Keratinocyte (primary cell): Measurements from ENCODE around the gene CORO2A. TPM values are rescaled to one million over a fixed set of nuclear protein-coding genes. Genes with fewer than 3 reads are reported as not detected.

Experiments used
- DNase-seq: peaks from one replicate; pipeline ENCODE4 v3.0.0-alpha.2; 2011; ENCODE audit warnings: low read depth, missing footprints, low spot score
- FAIRE-seq: peaks from 2 replicates; lab custom pipeline; 2011; peaks lifted over from hg19 to GRCh38; lab: Jason Lieb, UNC
- H2AFZ ChIP-seq: 2 replicates; pipeline ENCODE4 v1.6.0; 2012; ENCODE audit warnings: low read length, control low read depth, inconsistent platforms; ENCODE audit not compliant: control insufficient read depth
- H3K27ac ChIP-seq: 2 replicates; pipeline ENCODE4 v1.5.1; 2011; ENCODE audit warnings: low read length; ENCODE audit not compliant: control insufficient read depth, insufficient read depth
- H3K27me3 ChIP-seq: 3 replicates; pipeline ENCODE4 v1.6.0; 2011; ENCODE audit warnings: low read length; ENCODE audit not compliant: control insufficient read depth, insufficient read depth; ENCODE audit errors: extremely low read depth
- H3K36me3 ChIP-seq, 2 experiments: 2 replicates in 1 of 2; 3 replicates in 1 of 2; pipeline ENCODE4 v1.5.1; 2011; ENCODE audit warnings: low read length in 2 of 2, mild to moderate bottlenecking in 1 of 2; ENCODE audit not compliant: control insufficient read depth in 2 of 2, insufficient read depth in 2 of 2; ENCODE audit errors: extremely low read depth in 1 of 2
- H3K4me1 ChIP-seq: 3 replicates; pipeline ENCODE4 v1.5.1; 2011; ENCODE audit warnings: low read length; ENCODE audit not compliant: control insufficient read depth, insufficient read depth; ENCODE audit errors: extremely low read depth
- H3K4me2 ChIP-seq: 3 replicates; pipeline ENCODE4 v1.6.0; 2011; ENCODE audit warnings: low read depth, low read length; ENCODE audit not compliant: control insufficient read depth, insufficient read depth; ENCODE audit errors: extremely low read depth
- H3K4me3 ChIP-seq, 3 experiments: fragments of 200-600 bp in 1 of 3; sonication (generic) in 1 of 3; 2 replicates in 2 of 3; 3 replicates in 1 of 3; pipeline ENCODE4 v1.5.1; 2011 to 2016; ENCODE audit warnings: low read length in 3 of 3, mild to moderate bottlenecking in 3 of 3, control low read depth in 2 of 3, inconsistent platforms in 1 of 3, low read depth in 1 of 3, mixed read lengths in 1 of 3, mixed run types in 1 of 3, moderate library complexity in 1 of 3; ENCODE audit not compliant: control insufficient read depth in 2 of 3, insufficient read depth in 2 of 3; ENCODE audit errors: extremely low read depth in 1 of 3
- H3K79me2 ChIP-seq: 2 replicates; pipeline ENCODE4 v1.6.0; 2012; ENCODE audit warnings: low read length; ENCODE audit not compliant: control insufficient read depth, insufficient read depth
- H3K9ac ChIP-seq: 3 replicates; pipeline ENCODE4 v1.6.0; 2011; ENCODE audit warnings: low read length; ENCODE audit not compliant: control insufficient read depth, insufficient read depth; ENCODE audit errors: extremely low read depth
- H3K9me1 ChIP-seq: 3 replicates; pipeline ENCODE4 v1.6.0; 2011; ENCODE audit warnings: low read length; ENCODE audit not compliant: control insufficient read depth, insufficient read depth; ENCODE audit errors: extremely low read depth
- H3K9me3 ChIP-seq: 2 replicates; pipeline ENCODE4 v1.5.1; 2012; ENCODE audit warnings: low read depth, low read length; ENCODE audit not compliant: control insufficient read depth
- H4K20me1 ChIP-seq: 3 replicates; pipeline ENCODE4 v1.6.0; 2011; ENCODE audit warnings: low read length; ENCODE audit not compliant: control insufficient read depth, insufficient read depth; ENCODE audit errors: extremely low read depth
- CTCF ChIP-seq, 3 experiments: IDR thresholded peaks in 1 of 3; conservative IDR thresholded peaks in 1 of 3; optimal IDR thresholded peaks in 1 of 3; 2 replicates in 2 of 3; 3 replicates in 1 of 3; pipeline versions ENCODE3 to v1.5.1; 2011; ENCODE audit warnings: low read length in 3 of 3, mild to moderate bottlenecking in 3 of 3, moderate library complexity in 2 of 3, control low read depth in 1 of 3, inconsistent platforms in 1 of 3; ENCODE audit not compliant: insufficient read depth in 2 of 3; ENCODE audit errors: extremely low read depth in 1 of 3
- EZH2 ChIP-seq: IDR thresholded peaks from one replicate; pipeline ENCODE4 v1.6.1; 2012; ENCODE audit warnings: inconsistent platforms, mild to moderate bottlenecking, low read length, moderate library complexity
- dilution Hi-C: fragments of 300-500 bp; cut with MboI; formaldehyde crosslinking; loops from one replicate; pipeline ENCODE4 v1.7.0; 2020; ENCODE audit warnings: low sequenced_read_pairs; ENCODE audit not compliant: extremely low pct_ligation_motif_present
- polyA plus RNA-seq, 5 experiments: library from polyadenylated mRNA; depleted of rRNA in 3 of 5; stranded (reverse) in 3 of 5; stranded (forward) in 1 of 5; unstranded in 1 of 5; fragments of >200 nt; gene quantifications; 1 replicate in 1 of 5; 2 replicates in 3 of 5; 3 replicates in 1 of 5; pipeline versions ENCODE4 v1.2.1 to v1.2.3, GENCODE V29; 2011 to 2012; ENCODE audit warnings: missing spikeins in 2 of 5, low read depth in 1 of 5, low replicate concordance in 1 of 5

Gene CORO2A
- polyA plus RNA-seq, 1 donor (not counting 4 experiments of a cell fraction or from before 2014, with no cell fraction given): 31.7 TPM

GRCh38 chr9:98236901-98237487, 44.6 kb upstream of the CORO2A start:
- H2AFZ ChIP-seq: no peak overlapping the region
- FAIRE-seq (no peak), DNase-seq (no peak)
- no peak overlapping the region for H3K27ac ChIP-seq
- no peak for TF ChIP-seq EZH2
- no peak for TF ChIP-seq CTCF (optimal IDR thresholded peaks at IDR 0.05 in 1 of 3, IDR thresholded peaks at IDR 0.05 in 1 of 3, conservative IDR thresholded peaks at IDR 0.05 in 1 of 3; ENCODE audit: extremely low read depth in 1 of 3, insufficient read depth in 2 of 3, low read length in 3 of 3)
- H3K9ac ChIP-seq: no peak overlapping the region
- peaks cover 37 to 40% of the 10 kb centered on the region in 2 experiments for H3K36me3 ChIP-seq
- H3K9me3 ChIP-seq: no peaks in the 10 kb centered on the region
- no peak overlapping the region for H3K4me3 ChIP-seq
- H3K4me2 ChIP-seq: no peak overlapping the region
- no peaks in the 10 kb centered on the region for H3K27me3 ChIP-seq
- H3K79me2 ChIP-seq: peaks cover 59% of the 10 kb centered on the region
- dilution Hi-C loops: no loop called here
- no peaks in the 10 kb centered on the region for H3K4me1 ChIP-seq
- H4K20me1 ChIP-seq: no peaks in the 10 kb centered on the region
- no peaks in the 10 kb centered on the region for H3K9me1 ChIP-seq

GRCh38 chr9:98235126-98235525, 42.7 kb upstream of the CORO2A start:
- Histone ChIP-seq H3K9ac (no peak overlapping the region), H3K36me3 (peaks cover 24 to 45% of the 10 kb centered on the region in 2 experiments), H3K4me2 (no peak overlapping the region), H4K20me1 (no peaks in the 10 kb centered on the region), H3K4me3 (no peak overlapping the region), H3K27ac (no peak overlapping the region), H3K79me2 (peaks cover 47% of the 10 kb centered on the region), H3K9me1 (no peaks in the 10 kb centered on the region), H3K4me1 (no peaks in the 10 kb centered on the region), H3K27me3 (no peaks in the 10 kb centered on the region), H2AFZ (no peak overlapping the region), H3K9me3 (no peaks in the 10 kb centered on the region)
- dilution Hi-C loops: no loop called here
- FAIRE-seq (no peak), DNase-seq (no peak)
- TF ChIP-seq EZH2 (no peak), CTCF (optimal IDR thresholded peaks at IDR 0.05 in 1 of 3, IDR thresholded peaks at IDR 0.05 in 1 of 3, conservative IDR thresholded peaks at IDR 0.05 in 1 of 3; ENCODE audit: extremely low read depth in 1 of 3, insufficient read depth in 2 of 3, low read length in 3 of 3) (no peak)
